NCI-H1105 (cell line): ENCODE measurements around the gene NDRG3.
"Not testable (repeated sequence)": the region's sequence is repeated elsewhere in the genome, so short reads cannot be mapped to it uniquely, and the experiment has no call there.

ENCODE experiments used
- DNase-seq: peaks from one replicate; lab custom pipeline; 2025; lab: John Stamatoyannopoulos, UW

Gene NDRG3

GRCh38 chr20:36644032-36644705, 101.7 kb downstream of the NDRG3 start:
- DNase-seq = no peak

- DNase-seq = no peak
Measured at GRCh38 chr20:36642136-36642535, 103.8 kb downstream of the NDRG3 start.

- no peak for DNase-seq
Measured at GRCh38 chr20:36641506-36641843, 104.4 kb downstream of the NDRG3 start.

GRCh38 chr20:36638876-36639400, 107.0 kb downstream of the NDRG3 start:
- not testable (repeated sequence) for DNase-seq

- DNase-seq = no peak
Measured at GRCh38 chr20:36634342-36634741, 111.5 kb downstream of the NDRG3 start.

- DNase-seq = no peak
Measured at GRCh38 chr20:36633285-36633772, 112.6 kb downstream of the NDRG3 start.

- DNase-seq = no peak
Measured at GRCh38 chr20:36632487-36633284, 113.2 kb downstream of the NDRG3 start.

- DNase-seq = no peak
Measured at GRCh38 chr20:36632147-36632486, 113.8 kb downstream of the NDRG3 start.

GRCh38 chr20:36631646-36632045, 114.2 kb downstream of the NDRG3 start:
- DNase-seq = no peak

- no peak for DNase-seq
Measured at GRCh38 chr20:36629719-36630681, 115.9 kb downstream of the NDRG3 start.

- no peak for DNase-seq
Measured at GRCh38 chr20:36628076-36628475, 117.8 kb downstream of the NDRG3 start.

- DNase-seq = no peak
Measured at GRCh38 chr20:36624944-36625324, 121.0 kb downstream of the NDRG3 start.

- no peak for DNase-seq
Measured at GRCh38 chr20:36624068-36624943, 121.6 kb downstream of the NDRG3 start.

GRCh38 chr20:36623444-36623843, 122.4 kb downstream of the NDRG3 start:
- DNase-seq = no peak

- no peak for DNase-seq
Measured at GRCh38 chr20:36620917-36621316, 125.0 kb downstream of the NDRG3 start.

- no peak for DNase-seq
Measured at GRCh38 chr20:36614781-36615557, 130.9 kb downstream of the NDRG3 start.

GRCh38 chr20:36613974-36614373, 131.9 kb downstream of the NDRG3 start:
- no peak for DNase-seq

- DNase-seq = no peak
Measured at GRCh38 chr20:36611625-36612024, 134.3 kb downstream of the NDRG3 start.

- not testable (repeated sequence) for DNase-seq
Measured at GRCh38 chr20:36608388-36608728, 137.5 kb downstream of the NDRG3 start.

GRCh38 chr20:36607586-36608387, 138.1 kb downstream of the NDRG3 start:
- no peak for DNase-seq
